ENCODE measurements around the gene LTA.

DNA sequence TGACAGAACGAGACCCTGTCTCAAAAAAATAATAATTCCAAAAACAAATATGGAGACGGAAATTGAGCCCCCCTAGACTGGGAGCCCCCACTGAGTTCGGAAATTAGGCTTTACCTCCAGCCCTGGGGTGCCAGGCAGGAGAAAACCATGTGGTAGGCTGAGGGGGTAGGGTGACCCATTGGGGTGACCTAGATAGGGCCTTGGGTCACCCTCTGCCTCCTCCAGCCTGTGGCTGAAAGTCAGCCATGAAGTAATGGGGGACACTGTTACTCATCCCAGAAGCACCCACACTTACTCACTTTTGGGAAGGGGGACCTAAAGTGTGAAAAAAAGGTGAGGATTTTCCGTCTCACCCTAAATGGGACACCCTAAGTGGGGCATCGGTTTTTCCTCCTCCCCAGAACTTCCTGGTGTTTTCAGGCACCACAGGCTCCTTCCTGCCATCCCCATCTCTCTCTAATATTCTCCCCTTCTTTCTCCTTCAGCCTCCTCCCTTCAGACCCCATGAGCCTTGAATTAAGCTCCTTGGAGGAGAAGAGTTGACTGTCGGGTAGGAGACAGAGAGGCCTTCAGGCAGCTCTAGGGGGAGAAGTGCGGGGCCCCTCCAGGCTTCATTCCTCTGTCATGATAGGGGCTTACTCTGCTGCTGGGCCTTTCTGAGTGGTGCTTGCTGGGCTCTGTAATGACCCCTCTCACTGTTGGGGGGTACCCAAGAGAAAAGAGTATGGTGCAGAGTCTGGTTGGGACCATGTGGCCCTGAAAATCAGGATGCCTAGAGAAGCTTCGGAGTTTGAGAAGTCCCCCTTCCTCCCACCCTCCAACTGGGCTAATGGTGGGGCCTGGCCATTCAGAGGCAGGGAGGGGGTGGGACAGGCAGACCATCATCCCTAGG lies 7.7 kb downstream of the LTA start:
- TF ChIP-seq, protein P1, sequence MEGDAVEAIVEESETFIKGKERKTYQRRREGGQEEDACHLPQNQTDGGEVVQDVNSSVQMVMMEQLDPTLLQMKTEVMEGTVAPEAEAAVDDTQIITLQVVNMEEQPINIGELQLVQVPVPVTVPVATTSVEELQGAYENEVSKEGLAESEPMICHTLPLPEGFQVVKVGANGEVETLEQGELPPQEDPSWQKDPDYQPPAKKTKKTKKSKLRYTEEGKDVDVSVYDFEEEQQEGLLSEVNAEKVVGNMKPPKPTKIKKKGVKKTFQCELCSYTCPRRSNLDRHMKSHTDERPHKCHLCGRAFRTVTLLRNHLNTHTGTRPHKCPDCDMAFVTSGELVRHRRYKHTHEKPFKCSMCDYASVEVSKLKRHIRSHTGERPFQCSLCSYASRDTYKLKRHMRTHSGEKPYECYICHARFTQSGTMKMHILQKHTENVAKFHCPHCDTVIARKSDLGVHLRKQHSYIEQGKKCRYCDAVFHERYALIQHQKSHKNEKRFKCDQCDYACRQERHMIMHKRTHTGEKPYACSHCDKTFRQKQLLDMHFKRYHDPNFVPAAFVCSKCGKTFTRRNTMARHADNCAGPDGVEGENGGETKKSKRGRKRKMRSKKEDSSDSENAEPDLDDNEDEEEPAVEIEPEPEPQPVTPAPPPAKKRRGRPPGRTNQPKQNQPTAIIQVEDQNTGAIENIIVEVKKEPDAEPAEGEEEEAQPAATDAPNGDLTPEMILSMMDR (conservative IDR thresholded peaks at IDR 0.05 in 1 of 2, IDR thresholded peaks at IDR 0.05 in 1 of 2; ENCODE audit: low read depth in 1 of 2, low read length in 2 of 2), result no peak
- TF ChIP-seq EZH2 (IDR thresholded peaks at IDR 0.05; ENCODE audit: low read length, missing control alignments), result no peak

All from fibroblast of lung (primary cell).